HG02943 (cell line): ENCODE results near the gene PARP4.
"Not testable (repeated sequence)": the region's sequence is repeated elsewhere in the genome, so short reads cannot be mapped to it uniquely, and the experiment has no call there.

ENCODE experiments used
- ATAC-seq: cut with Tn5 transposase; IDR thresholded peaks from one replicate; pipeline ENCODE4 v1.9.1; 2021; ENCODE audit warnings: mild to moderate bottlenecking, low read depth, moderate library complexity; ENCODE audit not compliant: unreplicated experiment

PARP4 gene

GRCh38 chr13:24458736-24459135, 53.8 kb downstream of the PARP4 start:
- no peak for ATAC-seq

GRCh38 chr13:24456396-24456795, 56.2 kb downstream of the PARP4 start:
- no peak for ATAC-seq

GRCh38 chr13:24454056-24454455, 58.5 kb downstream of the PARP4 start:
- no peak for ATAC-seq

- ATAC-seq: no peak
These were observed 60.5 kb downstream of the PARP4 start for GRCh38 chr13:24452044-24452443.

- ATAC-seq: no peak
These were observed 62.0 kb downstream of the PARP4 start for GRCh38 chr13:24450530-24450929.

GRCh38 chr13:24444851-24445250, 67.7 kb downstream of the PARP4 start:
- ATAC-seq: not testable (repeated sequence)

GRCh38 chr13:24443366-24443765, 69.2 kb downstream of the PARP4 start:
- no peak for ATAC-seq

- not testable (repeated sequence) for ATAC-seq
These were observed 86.5 kb downstream of the PARP4 start for GRCh38 chr13:24426045-24426444.

GRCh38 chr13:24419668-24420067, 92.9 kb downstream of the PARP4 start:
- not testable (repeated sequence) for ATAC-seq

- no peak for ATAC-seq
These were observed 104.7 kb downstream of the PARP4 start for GRCh38 chr13:24407844-24408243.

GRCh38 chr13:24406524-24406923, 106.1 kb downstream of the PARP4 start:
- no peak for ATAC-seq

GRCh38 chr13:24396821-24397220, 115.8 kb downstream of the PARP4 start:
- no peak for ATAC-seq

- ATAC-seq: no peak
These were observed 119.6 kb downstream of the PARP4 start for GRCh38 chr13:24392972-24393371.

GRCh38 chr13:24391771-24392683, 120.6 kb downstream of the PARP4 start:
- not testable (repeated sequence) for ATAC-seq

- ATAC-seq: not testable (repeated sequence)
These were observed 121.8 kb downstream of the PARP4 start for GRCh38 chr13:24390795-24391194.

- no peak for ATAC-seq
These were observed 123.1 kb downstream of the PARP4 start for GRCh38 chr13:24389506-24389905.

- not testable (repeated sequence) for ATAC-seq
These were observed 123.8 kb downstream of the PARP4 start for GRCh38 chr13:24388743-24389142.

- ATAC-seq: no peak
These were observed 125.5 kb downstream of the PARP4 start for GRCh38 chr13:24386816-24387708.

- ATAC-seq: no peak
These were observed 126.7 kb downstream of the PARP4 start for GRCh38 chr13:24385902-24386301.

GRCh38 chr13:24384946-24385345, 127.6 kb downstream of the PARP4 start:
- ATAC-seq: not testable (repeated sequence)

GRCh38 chr13:24384091-24384490, 128.5 kb downstream of the PARP4 start:
- ATAC-seq: not testable (repeated sequence)
